Head of caudate nucleus (tissue), 42 donors: ENCODE data around the gene PDGFA.

Source experiments
- DNase-seq, 42 donors: peaks; one replicate each; pipeline versions ENCODE4 v3.0.0 to v3.0.0-alpha.2; 2020 to 2021; ENCODE audit warnings: mixed read lengths in 7 of 42
- intact Hi-C: fragments of 100-400 bp; cut with DNase I; formaldehyde crosslinking; loops from one replicate; pipeline ENCODE4 v1.15.0; 2022

PDGFA gene

DNA sequence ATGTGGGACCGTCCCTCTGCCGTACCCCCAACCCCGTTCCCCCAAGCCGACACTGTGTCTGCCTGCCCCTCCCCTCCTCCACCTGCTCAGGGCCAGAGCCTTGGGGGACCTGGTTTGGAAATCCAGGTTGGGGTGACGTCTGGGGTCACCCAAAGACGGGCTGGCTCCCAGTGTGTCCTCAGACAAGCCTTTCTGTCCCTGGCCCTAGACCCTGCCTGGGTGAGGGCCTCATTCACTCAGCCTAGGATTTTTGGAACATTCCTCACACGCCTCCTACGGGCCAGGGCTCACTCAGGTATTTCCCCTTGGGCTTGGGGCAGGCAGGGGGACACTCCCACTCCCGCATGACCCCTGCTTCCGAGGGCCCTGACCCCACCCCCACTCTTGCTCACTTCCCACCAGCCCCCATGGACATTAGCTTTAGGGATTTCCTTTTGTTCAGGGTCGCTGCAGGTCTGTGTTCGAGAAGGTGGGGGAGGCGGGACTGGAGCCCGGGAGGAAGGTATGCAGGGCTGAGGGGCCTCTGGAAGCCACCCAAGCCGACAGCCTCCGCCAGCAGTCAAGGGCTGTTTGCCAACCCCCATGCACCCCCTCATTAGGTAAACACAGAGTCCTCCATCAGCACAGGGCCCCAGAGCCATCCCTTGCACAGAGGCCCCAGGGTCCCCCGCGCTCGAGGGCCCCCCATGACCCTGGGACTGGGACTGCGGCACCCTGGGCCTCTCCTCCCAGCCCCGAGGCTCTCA lies 35.1 kb downstream of the PDGFA start:
- intact Hi-C loops, result no loop called here
- DNase-seq, result no peak

DNA sequence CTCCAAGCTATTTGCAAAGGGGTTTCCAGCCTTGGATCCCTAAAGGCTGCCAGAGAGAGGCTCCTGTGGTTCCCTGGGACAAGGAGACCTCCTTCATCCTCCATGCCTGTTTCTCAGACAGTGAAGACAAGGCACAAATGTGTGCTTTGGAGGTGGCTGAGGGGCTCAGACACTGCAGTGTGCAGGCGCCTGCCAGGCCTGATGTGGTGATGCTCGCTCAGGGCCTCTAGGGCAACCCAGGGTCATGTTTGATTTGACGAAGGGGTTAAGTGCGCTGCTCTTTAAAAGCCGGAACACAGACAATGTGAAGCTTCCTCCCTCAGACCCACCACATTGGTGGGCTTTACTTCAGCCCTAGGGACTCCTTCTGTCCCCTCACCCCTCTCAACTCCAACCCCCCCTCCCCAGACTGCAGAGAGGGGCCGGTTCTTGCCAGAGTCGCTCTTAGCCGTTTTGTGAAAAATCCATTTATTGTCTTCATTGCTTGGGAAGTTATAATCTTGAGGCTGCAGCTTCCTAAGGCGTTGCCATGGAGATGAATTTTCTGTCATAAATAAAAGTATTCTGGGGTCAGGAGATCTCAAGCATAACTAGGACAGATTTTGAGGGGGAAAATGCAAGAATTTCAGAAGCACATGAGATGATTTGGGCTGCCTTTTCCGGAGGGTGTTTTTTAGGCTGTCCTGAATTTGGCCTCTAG lies 35.8 kb downstream of the PDGFA start:
- intact Hi-C loops, result no loop called here
- DNase-seq, result no peak

DNA sequence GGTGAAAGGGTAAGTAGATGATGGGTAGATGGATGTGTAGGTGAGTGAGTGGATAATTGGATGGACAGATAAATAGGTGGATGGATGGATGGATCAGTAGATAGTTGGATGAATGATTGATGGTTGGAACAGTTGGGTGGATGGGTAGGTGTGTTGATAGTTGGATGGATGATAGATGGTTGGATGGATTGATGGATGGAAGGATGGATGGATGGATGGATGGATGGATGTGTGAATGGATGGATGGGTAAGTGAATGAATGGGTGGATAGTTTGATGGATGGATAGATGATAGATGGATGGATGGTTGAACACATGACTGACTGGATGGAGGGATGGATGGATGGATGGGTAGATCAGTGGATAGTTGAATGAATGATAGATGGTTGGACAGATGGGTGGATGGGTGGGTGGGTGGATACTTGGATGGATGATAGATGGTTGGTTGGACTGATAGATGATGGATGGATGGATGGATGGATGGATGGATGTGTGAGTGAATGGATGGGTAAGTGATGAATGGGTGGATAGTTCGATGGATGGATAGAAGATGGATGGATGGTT lies 37.0 kb downstream of the PDGFA start:
- intact Hi-C loops, result no loop called here
- DNase-seq, result no peak

DNA sequence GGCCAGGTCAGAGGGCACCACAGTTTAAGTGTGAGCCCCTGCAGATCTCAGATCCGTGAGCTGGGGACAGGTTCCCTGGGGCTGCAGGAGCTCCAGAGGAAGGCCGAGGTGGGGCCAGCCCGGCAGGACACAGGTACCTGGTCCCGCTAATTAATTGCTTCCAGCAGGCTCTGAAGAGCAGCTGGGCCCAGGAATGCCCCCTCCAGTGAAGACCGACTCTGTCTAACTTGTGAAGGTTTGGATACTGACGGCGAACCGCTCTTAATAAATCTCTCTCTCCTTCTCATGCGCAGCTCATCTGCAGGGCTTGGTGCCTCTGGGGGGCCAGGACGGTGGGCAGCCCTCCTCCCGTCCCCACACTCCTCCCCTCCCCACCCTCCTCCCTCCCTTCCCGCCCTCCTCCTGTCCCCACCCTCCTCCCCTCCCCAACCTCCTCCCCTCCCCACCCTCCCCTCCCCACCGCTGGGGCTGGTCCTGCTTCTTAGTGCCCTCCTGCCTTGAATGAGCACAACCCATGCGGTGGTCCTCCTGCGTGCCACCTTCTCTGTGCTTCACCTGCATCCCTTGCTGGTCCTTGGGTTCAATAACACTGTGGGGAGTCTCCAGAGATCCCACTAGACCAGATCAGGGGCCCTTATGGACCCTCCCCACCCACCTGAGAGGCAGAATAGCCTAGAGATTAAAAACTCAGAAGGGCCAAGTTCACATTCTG lies 38.3 kb downstream of the PDGFA start:
- DNase-seq, result peak in 4 of 42 donors; percentile 1 to 31 (median 6)

DNA sequence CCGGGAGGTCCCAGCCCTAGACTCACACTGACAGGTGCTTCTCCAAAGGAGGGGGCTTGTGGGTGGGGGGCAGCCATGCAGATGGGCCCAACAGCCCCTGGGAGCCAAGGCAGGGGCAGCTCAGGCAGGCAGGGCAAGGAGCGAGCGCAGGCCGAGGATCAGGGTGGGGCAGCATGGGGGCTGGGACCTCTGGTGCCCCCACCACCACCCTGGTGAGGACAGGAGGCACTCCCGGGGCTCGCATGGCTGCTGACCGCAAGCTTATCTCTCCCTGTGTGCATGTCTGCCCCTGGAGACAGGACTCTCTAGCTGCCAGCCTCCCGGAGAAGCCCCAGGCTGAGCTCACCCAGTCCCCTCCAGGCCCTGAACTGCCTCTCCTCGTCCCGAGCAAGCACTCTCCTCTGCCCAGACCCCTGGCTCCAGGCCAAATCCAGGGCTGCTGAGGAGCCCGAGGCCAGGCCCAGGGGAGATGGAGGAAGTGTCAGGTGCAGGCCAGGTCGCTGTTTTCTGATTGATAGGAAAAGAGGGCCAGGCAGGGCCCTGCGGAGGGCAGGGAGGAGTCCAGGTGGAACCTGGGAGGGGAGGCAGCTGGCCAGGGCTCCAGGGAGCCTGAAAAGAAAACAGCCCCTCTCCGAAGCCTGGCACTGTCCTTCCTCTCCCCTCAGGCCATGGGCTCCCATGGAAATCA lies 39.0 kb downstream of the PDGFA start:
- DNase-seq, result peak in 8 of 42 donors; percentile 1 to 39 (median 14)
- intact Hi-C loops, result no loop called here

More for the DNA sequence above, 38.3 kb downstream of the PDGFA start:
- intact Hi-C loops, result no loop called here

DNA sequence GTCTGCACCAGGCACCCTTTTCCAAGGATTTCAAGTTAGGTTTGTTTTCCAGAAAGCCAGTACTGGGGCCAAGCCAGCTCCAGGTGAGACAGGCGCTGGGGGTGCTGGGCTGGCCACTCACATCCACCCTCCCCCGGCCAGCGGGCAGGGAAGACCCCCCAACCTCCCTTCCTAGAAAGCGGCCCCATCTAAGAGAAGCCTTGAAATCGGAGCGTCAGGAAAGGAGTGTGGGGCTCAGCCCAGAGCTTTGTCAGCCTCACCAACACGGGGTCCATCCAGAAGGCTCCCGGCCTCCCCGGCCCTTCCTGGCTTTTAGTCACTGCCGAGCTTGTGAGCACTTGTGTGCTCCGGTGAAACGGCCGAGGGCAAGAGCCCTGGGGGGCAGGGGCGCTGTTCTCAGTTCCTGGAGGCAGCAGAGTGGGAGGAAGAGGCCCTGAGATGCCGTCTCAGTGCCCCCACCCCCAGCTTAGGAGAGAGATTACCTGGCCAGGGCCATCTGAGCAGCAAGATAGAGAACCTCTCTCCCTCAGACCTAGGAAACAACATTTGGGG lies 39.6 kb downstream of the PDGFA start:
- intact Hi-C loops, result no loop called here
- peak in 6 of 42 donors; percentile 0 to 36 (median 12) for DNase-seq

DNA sequence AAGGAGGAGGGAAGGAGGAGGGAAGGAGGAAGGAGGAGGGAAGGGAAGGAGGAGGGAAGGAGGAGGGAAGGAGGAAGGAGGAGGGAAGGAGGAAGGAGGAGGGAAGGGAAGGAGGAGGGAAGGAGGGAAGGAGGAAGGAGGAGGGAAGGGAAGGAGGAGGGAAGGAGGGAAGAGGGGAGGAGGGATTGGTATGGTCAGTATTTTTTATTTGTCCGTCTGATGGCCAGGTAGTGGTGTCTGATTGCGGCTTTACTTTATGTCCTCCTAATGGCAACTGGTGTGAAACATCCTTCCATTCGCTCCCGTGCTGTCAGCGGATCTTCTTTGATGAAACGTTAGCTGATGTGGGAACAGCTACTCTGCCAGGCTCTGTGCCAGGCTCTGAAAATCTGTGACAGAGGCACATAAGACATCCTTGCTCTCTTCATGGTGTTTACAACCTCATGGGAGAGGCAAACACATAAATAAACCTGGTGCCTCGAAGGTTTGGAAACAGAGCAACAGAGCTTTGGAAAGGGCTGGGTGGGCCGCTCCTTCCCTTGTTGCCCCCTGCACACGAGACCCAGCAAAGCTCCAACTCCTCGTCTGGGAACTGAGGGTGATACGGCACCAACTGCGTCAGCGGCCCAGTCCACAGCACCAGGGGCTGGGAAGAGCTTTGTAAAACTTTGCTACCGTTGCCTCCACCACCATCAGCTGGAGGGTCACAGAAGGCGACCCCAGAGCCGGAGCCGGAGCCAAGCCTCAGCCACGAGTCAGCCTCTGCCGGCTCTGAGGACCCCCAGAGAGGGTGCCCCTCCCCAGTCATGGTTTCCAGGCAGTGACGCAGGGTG lies 40.3 kb downstream of the PDGFA start:
- intact Hi-C loops, result no loop called here
- DNase-seq, result peak in 10 of 42 donors; percentile 0 to 34 (median 9)

DNA sequence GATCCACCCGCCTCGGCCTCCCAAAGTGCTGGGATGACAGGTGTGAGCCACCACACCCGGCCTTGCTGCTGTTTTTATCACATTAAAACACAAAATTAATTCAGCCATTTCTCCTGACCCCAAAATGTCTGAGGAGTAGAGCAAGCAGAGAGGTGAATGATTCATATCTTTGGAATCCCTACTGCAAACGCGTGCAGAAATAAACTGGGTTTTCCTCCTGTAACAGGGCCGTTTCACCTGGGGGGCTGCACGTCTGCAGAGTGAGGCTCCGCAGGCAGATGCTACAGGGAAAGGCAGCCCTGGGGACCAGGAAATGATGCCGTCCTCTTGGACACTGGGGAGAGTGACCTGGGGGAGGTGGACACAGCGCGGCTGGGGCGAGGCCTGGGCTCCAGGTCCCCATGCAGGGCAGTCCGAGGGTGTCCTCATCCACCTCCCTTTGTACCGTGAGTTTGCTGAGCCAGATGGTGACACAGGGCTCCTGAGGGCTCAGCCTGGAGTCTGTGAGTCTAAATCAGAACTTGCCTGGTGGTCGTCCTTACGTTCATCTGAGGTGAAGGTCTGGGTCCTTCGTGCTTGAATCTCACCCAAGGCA lies 41.9 kb downstream of the PDGFA start:
- peak in 6 of 42 donors; percentile 1 to 35 (median 16) for DNase-seq
- intact Hi-C loops, result no loop called here

DNA sequence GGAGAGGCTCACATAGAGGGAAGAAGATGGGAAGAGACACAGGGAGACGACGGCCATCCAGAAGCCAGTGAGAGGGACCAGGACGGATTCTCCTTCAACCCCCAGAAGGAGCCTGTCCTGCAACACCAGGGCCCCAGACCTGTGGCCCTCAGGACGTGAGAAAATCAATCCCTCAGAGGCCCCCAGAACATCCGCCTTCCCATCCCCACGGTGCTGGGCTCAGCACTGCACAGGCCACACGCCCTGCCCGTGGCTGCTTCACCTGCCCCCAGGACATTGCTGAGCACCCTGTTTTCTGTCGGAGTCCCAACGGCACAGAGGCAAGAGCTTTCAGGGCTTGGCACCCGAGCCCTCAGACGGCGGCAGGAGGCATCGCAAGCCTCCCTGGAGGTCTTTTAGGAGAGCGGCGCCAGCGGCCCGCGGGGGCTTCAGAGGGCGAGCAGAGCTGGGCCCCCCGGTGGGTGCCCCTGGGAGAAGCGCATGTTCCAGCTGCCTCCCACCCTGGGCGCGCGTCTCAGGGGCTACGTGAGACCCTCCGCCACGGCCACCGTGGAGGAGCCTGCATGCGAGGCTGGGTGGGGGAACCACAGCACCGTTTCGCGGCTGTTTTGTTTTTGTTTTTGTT lies 42.8 kb downstream of the PDGFA start:
- peak in 7 of 42 donors; percentile 0 to 31 (median 11) for DNase-seq
- intact Hi-C loops, result no loop called here

DNA sequence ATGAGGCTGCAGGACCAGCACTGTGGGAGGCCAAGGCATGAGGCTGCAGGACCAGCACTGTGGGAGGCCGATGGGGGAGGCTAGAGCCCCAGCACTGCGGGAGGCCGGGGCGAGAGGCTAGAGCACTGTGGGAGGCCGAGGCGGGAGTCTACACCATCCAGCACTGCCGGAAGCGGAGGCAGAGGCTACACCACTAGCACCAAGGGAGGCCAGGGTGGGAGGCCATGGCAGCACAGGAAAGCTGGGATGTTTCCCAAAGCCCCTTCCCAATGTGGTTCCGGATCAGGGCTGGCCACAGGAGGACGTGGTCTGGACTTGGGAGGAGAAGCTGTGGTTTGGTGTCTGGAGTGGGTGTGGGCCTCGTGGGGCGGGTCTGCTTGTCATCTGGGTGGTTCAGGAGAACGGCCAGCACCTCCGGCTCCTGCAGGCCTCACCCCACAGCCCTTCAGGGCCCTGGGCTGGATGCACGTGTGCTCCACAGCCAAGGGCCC lies 43.6 kb downstream of the PDGFA start:
- intact Hi-C loops, result no loop called here
- DNase-seq, result peak in 8 of 42 donors; percentile 2 to 25 (median 12)

DNA sequence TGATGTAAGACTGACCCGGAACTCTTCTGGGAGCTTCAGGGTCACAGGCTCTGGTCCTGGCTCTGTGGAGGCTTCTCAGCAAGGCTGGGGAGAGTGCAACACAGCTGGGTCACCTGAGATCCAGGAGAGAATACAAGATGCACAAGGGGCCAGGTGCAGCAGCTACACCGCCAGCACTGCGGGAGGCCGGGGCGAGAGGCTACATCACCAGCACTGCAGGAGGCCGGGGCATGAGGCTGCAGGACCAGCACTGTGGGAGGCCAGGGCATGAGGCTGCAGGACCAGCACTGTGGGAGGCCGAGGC lies 44.3 kb downstream of the PDGFA start:
- peak in 4 of 42 donors; percentile 0 to 40 (median 7) for DNase-seq
- intact Hi-C loops, result no loop called here

DNA sequence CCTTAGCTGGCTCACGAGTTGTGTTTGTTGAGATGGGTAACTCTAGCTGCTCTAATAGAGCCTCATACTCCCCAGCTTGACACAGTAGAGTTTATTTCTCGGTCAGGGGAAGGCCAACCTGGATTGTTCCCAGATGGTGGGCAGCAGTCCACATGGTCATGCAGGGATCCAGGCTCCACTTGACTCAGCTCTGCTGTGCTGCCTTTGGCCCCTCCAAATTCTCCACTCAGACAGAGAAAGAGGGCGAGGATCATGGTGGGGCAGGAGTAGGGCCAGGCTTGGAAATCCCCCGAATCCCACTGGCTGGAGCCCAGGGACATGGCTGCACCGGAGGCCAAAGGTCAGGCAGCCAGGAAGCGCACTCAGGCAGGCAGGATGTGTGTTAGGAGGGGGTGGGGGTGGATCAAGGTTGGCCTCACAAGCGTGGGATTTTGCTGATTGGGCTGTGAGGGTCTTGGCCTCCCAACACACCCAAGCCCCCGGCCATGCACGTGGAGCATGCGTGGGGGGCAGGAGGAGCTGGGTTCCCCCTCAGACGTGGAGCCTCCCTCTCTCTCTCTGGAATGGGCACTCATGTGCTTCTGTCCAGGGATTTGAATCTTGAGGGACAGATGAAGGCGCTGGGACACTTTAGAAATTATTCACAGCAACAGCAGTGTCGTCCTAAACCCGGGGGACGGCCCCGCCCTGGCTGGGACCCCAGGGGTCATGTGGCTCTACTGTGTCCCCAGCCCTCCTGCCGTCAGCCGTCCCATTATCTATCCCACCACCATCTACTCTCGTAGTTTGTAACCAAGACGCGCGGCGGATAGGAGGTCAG lies 44.8 kb downstream of the PDGFA start:
- intact Hi-C loops, result no loop called here
- DNase-seq, result peak in 6 of 42 donors; percentile 1 to 14 (median 5)

DNA sequence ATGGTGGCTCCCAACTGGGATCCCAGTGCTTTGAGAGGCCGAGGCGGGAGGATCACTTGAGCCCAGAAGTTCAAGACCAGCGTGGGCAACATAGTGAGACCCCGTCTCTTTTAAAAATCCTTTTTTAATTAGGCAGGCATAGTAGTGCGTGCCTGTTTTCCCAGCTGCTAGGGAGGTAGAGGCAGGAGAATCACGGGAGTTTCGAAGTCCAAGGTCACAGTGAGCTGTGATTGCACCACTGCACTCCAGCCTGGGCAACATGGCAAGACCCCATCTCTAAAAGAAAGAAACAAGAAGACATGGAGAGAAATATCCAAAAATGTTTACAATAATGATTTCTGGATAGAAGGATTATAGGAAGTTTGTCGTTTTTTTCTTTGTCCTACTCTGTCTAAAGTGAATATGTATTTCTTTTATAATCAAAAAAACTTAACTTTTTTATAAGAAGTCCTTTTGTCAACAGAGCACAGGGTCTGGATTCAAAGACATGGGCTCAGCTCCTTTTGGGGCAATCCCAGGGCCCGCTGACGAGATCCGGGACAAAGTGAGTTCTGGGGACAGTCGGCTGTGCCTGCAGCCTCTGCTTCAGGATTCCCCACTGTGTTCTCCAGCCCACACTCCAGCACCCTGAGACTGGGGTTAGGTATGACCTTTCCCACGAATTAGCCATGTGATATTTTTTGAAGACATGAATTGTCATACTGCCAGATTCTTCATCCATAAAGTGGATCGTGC lies 45.6 kb downstream of the PDGFA start:
- peak in 6 of 42 donors; percentile 1 to 37 (median 7) for DNase-seq
- intact Hi-C loops, result no loop called here

DNA sequence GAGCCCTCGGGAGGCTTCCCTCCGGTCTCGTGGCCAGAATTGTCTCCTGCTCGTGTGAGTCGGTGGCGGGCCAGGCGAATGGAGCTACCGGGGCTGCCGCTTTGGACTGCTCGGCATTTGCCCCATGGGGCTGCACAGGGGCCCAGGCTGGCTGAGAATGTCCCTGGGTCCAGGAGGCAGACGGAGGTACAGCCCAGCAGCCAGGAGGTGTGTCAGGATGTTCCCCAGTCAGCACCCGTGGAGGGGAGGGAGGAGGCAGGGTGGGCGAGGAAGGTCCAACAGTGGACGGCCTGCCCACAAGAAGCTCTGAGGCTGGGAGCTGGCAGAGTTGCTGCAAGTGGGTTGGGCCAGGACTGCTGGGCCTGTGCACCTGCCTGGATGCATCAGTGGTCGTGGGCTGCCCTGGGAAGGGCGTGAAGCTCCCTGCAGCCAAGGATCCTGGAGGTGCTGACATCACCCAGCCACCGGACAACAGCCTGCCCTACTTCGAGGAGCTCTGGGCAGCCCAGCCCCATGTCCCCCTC lies 46.4 kb downstream of the PDGFA start:
- peak in 12 of 42 donors; percentile 1 to 36 (median 10) for DNase-seq
- intact Hi-C loops, result no loop called here

DNA sequence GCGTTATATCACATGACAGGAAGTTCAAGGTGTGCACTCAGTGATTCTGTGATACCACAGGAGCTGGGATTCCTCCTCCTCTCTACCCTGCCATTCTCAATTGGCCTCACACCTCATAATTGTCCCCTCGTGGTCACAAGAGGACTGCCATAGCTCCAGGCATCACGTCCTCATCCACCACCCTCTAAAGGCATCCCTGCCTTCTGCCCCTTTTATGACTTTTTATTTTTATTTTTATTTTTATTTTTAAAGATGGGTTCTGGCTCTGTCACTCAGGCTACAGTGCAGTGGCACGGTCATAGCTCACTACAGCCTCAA lies 47.0 kb downstream of the PDGFA start:
- DNase-seq, result peak in 2 of 42 donors; percentile 0 to 3
- intact Hi-C loops, result no loop called here
